IPS-11a (cell line): ENCODE results near the gene STK32B.

Source experiments
- H3K4me3 ChIP-seq: one replicate; pipeline ENCODE4 v1.5.1; 2013; ENCODE audit warnings: low read depth, low read length, control low read depth

Gene STK32B

GRCh38 chr4:5337731-5338130, 286.5 kb downstream of the STK32B start:
- H3K4me3 ChIP-seq = no peak overlapping the region

GRCh38 chr4:5338531-5338930, 287.3 kb downstream of the STK32B start:
- H3K4me3 ChIP-seq = no peak overlapping the region

GRCh38 chr4:5340991-5341451, 289.7 kb downstream of the STK32B start:
- no peak overlapping the region for H3K4me3 ChIP-seq

GRCh38 chr4:5341526-5341925, 290.2 kb downstream of the STK32B start:
- H3K4me3 ChIP-seq = no peak overlapping the region

GRCh38 chr4:5355846-5356245, 304.6 kb downstream of the STK32B start:
- H3K4me3 ChIP-seq = no peak overlapping the region

GRCh38 chr4:5357870-5358269, 306.6 kb downstream of the STK32B start:
- H3K4me3 ChIP-seq = no peak overlapping the region

GRCh38 chr4:5361968-5362367, 310.7 kb downstream of the STK32B start:
- H3K4me3 ChIP-seq = no peak overlapping the region

GRCh38 chr4:5364406-5364805, 313.1 kb downstream of the STK32B start:
- no peak overlapping the region for H3K4me3 ChIP-seq

GRCh38 chr4:5365071-5366008, 314.1 kb downstream of the STK32B start:
- H3K4me3 ChIP-seq = no peak overlapping the region

- H3K4me3 ChIP-seq = no peak overlapping the region
Observed at GRCh38 chr4:5366009-5366386, 314.7 kb downstream of the STK32B start.

GRCh38 chr4:5366421-5366820, 315.1 kb downstream of the STK32B start:
- H3K4me3 ChIP-seq = no peak overlapping the region

- H3K4me3 ChIP-seq = no peak overlapping the region
Observed at GRCh38 chr4:5368426-5368825, 317.1 kb downstream of the STK32B start.

- H3K4me3 ChIP-seq = no peak overlapping the region
Observed at GRCh38 chr4:5370286-5370685, 319.0 kb downstream of the STK32B start.

GRCh38 chr4:5371415-5372190, 320.3 kb downstream of the STK32B start:
- no peak overlapping the region for H3K4me3 ChIP-seq

- no peak overlapping the region for H3K4me3 ChIP-seq
Observed at GRCh38 chr4:5372198-5372597, 320.9 kb downstream of the STK32B start.

- H3K4me3 ChIP-seq = no peak overlapping the region
Observed at GRCh38 chr4:5373327-5373726, 322.0 kb downstream of the STK32B start.

GRCh38 chr4:5374592-5374991, 323.3 kb downstream of the STK32B start:
- no peak overlapping the region for H3K4me3 ChIP-seq

GRCh38 chr4:5374994-5375393, 323.7 kb downstream of the STK32B start:
- no peak overlapping the region for H3K4me3 ChIP-seq

- no peak overlapping the region for H3K4me3 ChIP-seq
Observed at GRCh38 chr4:5376015-5376414, 324.7 kb downstream of the STK32B start.

GRCh38 chr4:5378002-5378401, 326.7 kb downstream of the STK32B start:
- H3K4me3 ChIP-seq = no peak overlapping the region

- H3K4me3 ChIP-seq = no peak overlapping the region
Observed at GRCh38 chr4:5379895-5380294, 328.6 kb downstream of the STK32B start.

GRCh38 chr4:5381961-5382441, 330.7 kb downstream of the STK32B start:
- H3K4me3 ChIP-seq = no peak overlapping the region
